ENCODE measurements around the gene MYO3B.

Gene MYO3B

DNA sequence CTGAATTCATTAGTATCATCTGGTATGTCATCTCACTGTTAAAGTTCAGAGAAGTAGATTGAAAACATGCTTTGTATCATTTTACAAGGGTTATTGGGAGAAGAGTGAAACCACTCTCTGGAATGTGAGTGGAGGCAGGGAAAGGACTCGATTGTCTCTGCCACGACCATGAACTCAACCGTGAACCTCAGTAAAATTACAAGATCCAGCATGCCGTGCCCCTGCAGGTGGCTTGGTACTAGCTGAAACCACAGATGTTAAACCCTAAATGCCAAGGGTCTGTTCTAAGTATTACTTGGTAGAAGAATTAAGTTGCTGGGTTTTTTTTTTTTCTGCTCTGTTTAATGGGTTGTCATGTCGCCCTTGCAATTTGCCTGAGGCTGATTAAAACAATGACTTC, 197.2 kb downstream of the MYO3B start:
- H3K27me3 ChIP-seq (ENCODE audit: control insufficient read depth, insufficient read depth, low read length): no peaks in the 10 kb centered on the region
- H3K4me1 ChIP-seq (ENCODE audit: control insufficient read depth, insufficient read depth, low read length): peaks cover 5% of the 10 kb centered on the region
- no peaks in the 10 kb centered on the region for H3K36me3 ChIP-seq (ENCODE audit: control insufficient read depth, insufficient read depth, low read length)
- no peaks in the 10 kb centered on the region for H3K9me3 ChIP-seq (ENCODE audit: control insufficient read depth, insufficient read depth, low read length)
- no peak overlapping the region for H3K9ac ChIP-seq (ENCODE audit: low read depth, low read length)
- H3K4me3 ChIP-seq (ENCODE audit: low read depth, low read length): no peak overlapping the region

DNA sequence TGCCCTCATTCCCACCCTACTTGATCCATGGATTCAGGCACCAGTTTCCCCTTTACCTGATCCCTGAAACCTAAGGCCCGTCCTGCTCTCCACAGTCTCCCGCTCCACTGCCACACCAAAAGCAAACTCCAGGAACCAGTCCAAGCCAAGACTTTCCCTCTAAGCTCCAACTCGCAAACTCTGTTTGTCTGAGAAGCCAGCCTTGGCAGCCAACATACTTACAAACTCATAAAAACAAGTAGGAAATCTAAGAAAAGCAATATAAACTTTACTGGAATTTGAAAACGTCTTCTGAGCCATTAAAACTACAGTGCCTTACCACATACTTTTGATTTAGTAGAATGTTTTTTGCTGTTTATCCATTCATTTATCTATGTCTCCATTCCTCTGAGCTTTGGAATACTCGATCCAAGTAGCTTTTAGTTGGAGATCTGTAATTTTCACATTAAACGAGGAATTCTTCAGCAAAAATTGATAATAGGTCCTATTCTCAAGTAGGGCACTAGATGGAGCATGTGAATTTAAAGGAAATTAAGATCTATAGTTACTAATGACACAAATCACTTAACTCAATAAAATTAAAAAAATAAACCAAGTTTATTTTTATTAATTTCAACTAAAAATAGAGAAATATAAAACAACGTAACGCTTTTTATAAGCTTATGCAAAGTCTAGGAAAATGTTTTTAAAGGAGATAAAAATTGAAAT, 199.7 kb downstream of the MYO3B start:
- no peak overlapping the region for H3K9ac ChIP-seq (ENCODE audit: low read depth, low read length)
- H3K4me3 ChIP-seq (ENCODE audit: low read depth, low read length): no peak overlapping the region
- no peaks in the 10 kb centered on the region for H3K9me3 ChIP-seq (ENCODE audit: control insufficient read depth, insufficient read depth, low read length)
- H3K27me3 ChIP-seq (ENCODE audit: control insufficient read depth, insufficient read depth, low read length): no peaks in the 10 kb centered on the region
- peaks cover 5% of the 10 kb centered on the region for H3K4me1 ChIP-seq (ENCODE audit: control insufficient read depth, insufficient read depth, low read length)
- no peaks in the 10 kb centered on the region for H3K36me3 ChIP-seq (ENCODE audit: control insufficient read depth, insufficient read depth, low read length)

DNA sequence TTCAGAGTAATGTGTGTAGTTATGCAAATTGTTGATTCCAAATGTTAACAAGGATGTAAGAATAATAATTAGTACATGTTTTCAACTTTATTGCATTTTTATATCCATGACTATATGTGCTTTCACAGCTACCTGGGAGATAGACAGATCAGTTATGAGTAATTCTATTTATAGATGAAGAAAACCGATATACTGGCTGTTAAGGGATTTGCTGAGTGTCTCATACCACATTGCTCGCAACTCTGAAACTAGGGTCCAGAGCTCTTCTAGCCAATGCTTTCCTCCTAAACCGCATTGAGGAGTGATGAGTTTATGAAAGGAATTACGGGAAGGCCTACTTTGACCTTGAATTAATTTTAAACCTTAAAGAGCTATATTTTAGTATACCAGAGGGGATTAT, 202.3 kb downstream of the MYO3B start:
- Histone ChIP-seq H3K27me3 (ENCODE audit: control insufficient read depth, insufficient read depth, low read length) (no peaks in the 10 kb centered on the region), H3K36me3 (ENCODE audit: control insufficient read depth, insufficient read depth, low read length) (no peaks in the 10 kb centered on the region), H3K9ac (ENCODE audit: low read depth, low read length) (no peak overlapping the region), H3K4me3 (ENCODE audit: low read depth, low read length) (no peak overlapping the region), H3K9me3 (ENCODE audit: control insufficient read depth, insufficient read depth, low read length) (no peaks in the 10 kb centered on the region), H3K4me1 (ENCODE audit: control insufficient read depth, insufficient read depth, low read length) (peaks cover under 1% of the 10 kb centered on the region)

DNA sequence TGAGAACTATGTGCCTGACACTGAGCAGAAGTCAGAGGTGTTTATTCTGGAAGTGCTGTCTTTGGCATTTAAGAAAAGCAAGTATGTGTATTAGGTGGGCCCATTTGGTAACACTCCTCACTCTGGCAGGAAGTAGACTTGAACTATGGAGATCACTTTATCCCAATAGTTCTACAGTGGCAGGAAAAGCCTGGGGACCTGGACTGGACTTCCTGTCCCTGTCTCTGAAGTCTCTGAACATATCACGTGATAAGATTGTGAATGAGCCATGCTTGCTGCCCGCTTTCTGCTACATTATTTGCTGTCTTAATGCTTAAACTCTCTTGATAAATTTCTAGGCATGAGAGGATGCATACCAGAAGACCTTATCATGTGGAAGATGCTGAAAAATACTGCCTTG, 203.7 kb downstream of the MYO3B start:
- H3K4me1 ChIP-seq (ENCODE audit: control insufficient read depth, insufficient read depth, low read length): no peaks in the 10 kb centered on the region
- no peaks in the 10 kb centered on the region for H3K9me3 ChIP-seq (ENCODE audit: control insufficient read depth, insufficient read depth, low read length)
- no peak overlapping the region for H3K4me3 ChIP-seq (ENCODE audit: low read depth, low read length)
- H3K36me3 ChIP-seq (ENCODE audit: control insufficient read depth, insufficient read depth, low read length): no peaks in the 10 kb centered on the region
- H3K27me3 ChIP-seq (ENCODE audit: control insufficient read depth, insufficient read depth, low read length): no peaks in the 10 kb centered on the region
- no peak overlapping the region for H3K9ac ChIP-seq (ENCODE audit: low read depth, low read length)

DNA sequence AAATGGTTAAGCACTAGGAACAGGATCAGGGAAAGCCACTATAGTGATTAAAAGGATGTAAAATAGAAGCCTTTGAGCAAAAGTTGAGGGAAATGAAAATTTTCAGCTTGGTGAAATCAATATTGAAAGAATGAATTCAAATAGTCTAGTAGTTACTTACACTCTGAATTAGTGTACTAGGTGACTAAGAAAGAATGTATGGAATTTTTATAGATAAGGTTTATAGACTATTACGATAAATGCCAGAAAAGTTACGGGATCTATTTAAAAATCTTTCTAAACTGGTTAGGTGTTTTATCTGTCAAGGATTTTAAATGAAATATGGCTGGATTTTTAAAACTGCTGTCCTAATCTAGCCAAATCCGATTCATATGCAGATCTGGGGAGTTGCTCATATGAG, 208.6 kb downstream of the MYO3B start:
- Histone ChIP-seq H3K9me3 (ENCODE audit: control insufficient read depth, insufficient read depth, low read length) (no peaks in the 10 kb centered on the region), H3K36me3 (ENCODE audit: control insufficient read depth, insufficient read depth, low read length) (no peaks in the 10 kb centered on the region), H3K27me3 (ENCODE audit: control insufficient read depth, insufficient read depth, low read length) (no peaks in the 10 kb centered on the region), H3K4me1 (ENCODE audit: control insufficient read depth, insufficient read depth, low read length) (no peaks in the 10 kb centered on the region), H3K9ac (ENCODE audit: low read depth, low read length) (no peak overlapping the region), H3K4me3 (ENCODE audit: low read depth, low read length) (no peak overlapping the region)

DNA sequence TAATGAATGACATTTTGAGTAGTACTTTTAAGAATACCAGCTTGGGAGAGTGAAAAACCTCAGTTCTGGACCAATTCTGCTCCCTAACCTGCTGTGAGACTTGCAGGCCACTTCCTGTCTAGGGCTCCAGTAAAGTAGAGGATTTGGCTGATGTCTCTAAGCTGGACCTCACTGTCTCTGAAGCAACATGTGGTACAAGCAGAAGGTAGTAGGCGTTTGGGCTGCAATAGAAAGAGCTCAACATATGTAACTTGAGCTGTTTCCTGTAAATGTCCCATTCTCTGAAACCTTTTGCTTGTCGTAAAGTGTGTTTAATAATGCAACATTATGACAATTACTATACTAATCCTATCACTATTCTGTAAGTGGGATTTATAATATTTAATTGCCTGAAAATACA, 213.1 kb downstream of the MYO3B start:
- no peak overlapping the region for H3K9ac ChIP-seq (ENCODE audit: low read depth, low read length)
- no peaks in the 10 kb centered on the region for H3K4me1 ChIP-seq (ENCODE audit: control insufficient read depth, insufficient read depth, low read length)
- H3K4me3 ChIP-seq (ENCODE audit: low read depth, low read length): no peak overlapping the region
- H3K9me3 ChIP-seq (ENCODE audit: control insufficient read depth, insufficient read depth, low read length): no peaks in the 10 kb centered on the region
- H3K27me3 ChIP-seq (ENCODE audit: control insufficient read depth, insufficient read depth, low read length): no peaks in the 10 kb centered on the region
- no peaks in the 10 kb centered on the region for H3K36me3 ChIP-seq (ENCODE audit: control insufficient read depth, insufficient read depth, low read length)

DNA sequence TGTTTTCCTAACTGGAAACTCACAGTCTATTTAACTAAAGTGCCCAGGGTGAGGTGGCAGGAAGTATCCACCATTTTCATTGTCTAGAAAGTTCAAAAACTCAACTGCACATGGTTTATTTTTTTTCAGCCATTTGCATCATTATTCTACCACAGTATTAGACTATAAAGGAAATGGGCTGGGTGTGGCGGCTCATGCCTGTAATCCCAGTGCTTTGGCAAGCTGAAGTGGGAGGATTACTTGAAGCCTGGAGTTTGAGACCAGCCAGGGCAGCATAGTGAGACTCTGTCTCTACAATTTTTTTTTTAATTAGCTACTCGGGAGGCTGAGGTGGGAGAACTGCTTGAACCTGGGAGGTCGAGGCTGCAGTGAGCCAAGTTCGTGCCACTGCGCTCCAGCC, 213.8 kb downstream of the MYO3B start:
- Histone ChIP-seq H3K4me1 (ENCODE audit: control insufficient read depth, insufficient read depth, low read length) (no peaks in the 10 kb centered on the region), H3K27me3 (ENCODE audit: control insufficient read depth, insufficient read depth, low read length) (no peaks in the 10 kb centered on the region), H3K36me3 (ENCODE audit: control insufficient read depth, insufficient read depth, low read length) (no peaks in the 10 kb centered on the region), H3K9me3 (ENCODE audit: control insufficient read depth, insufficient read depth, low read length) (no peaks in the 10 kb centered on the region), H3K9ac (ENCODE audit: low read depth, low read length) (no peak overlapping the region), H3K4me3 (ENCODE audit: low read depth, low read length) (no peak overlapping the region)

DNA sequence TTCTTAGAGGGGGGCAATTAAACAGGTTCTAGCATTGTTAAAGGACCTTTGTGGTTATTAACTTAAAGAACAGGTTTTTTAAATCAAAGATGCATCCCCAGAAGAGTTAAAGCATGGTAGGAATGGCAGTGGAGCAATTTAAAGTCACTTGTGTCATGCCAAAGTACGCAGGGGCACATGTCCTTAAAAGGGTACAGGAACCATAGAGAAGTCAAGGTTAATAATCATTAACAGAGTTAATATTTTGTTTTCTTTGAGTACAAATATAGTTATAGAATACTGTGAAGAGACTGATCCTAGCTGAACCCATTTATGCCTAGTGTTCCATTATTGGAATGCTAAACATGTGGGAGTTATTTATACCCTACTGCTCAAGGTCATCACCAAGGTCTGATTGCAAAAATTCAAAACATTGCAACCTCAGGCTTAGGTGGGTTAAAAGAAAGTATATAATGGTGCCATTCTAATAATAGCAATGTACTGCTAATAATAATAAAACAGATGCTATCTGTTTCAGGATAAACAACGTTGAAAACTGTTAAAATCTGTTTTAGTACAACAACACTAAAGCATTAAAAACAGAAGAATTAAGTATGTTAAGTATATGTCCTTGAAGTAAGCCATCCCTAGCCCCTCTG, 216.0 kb downstream of the MYO3B start:
- Histone ChIP-seq H3K27me3 (ENCODE audit: control insufficient read depth, insufficient read depth, low read length) (no peaks in the 10 kb centered on the region), H3K36me3 (ENCODE audit: control insufficient read depth, insufficient read depth, low read length) (no peaks in the 10 kb centered on the region), H3K9me3 (ENCODE audit: control insufficient read depth, insufficient read depth, low read length) (no peaks in the 10 kb centered on the region), H3K9ac (ENCODE audit: low read depth, low read length) (no peak overlapping the region), H3K4me3 (ENCODE audit: low read depth, low read length) (no peak overlapping the region), H3K4me1 (ENCODE audit: control insufficient read depth, insufficient read depth, low read length) (no peaks in the 10 kb centered on the region)

DNA sequence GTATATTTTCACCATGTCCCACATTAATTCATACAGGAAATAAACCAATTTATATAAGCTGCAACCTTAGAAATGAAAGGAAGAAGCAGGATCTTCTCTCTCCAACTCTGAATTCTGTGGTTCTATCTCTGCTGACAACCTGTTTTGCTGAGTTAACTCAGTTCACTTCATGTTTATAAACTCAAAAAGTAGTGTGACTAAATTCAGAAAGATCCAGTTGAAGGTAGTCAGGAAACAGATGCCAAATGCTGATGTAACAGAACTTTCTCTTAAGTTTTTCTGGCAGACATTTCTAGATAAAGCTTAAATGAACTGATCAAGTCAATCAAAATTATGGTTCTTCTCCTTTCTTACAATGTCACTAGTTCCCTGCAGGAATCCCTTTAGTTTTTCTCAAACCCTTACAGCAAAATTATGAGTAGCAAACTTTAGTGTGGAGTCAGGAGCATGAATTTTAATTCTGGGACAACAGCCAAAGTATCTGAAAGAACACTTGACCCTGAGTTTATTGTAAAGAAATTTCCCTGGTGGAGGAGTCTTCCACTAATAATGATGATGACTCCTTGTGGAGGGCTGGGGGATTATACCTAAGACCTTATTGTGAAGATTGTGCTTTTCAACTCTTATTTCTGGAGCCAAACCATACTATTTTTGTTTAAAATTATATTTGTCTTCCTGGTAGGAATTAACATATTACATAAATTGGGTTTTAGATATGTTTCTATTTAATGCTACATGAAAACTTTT, 216.9 kb downstream of the MYO3B start:
- Histone ChIP-seq H3K4me1 (ENCODE audit: control insufficient read depth, insufficient read depth, low read length) (no peaks in the 10 kb centered on the region), H3K9me3 (ENCODE audit: control insufficient read depth, insufficient read depth, low read length) (no peaks in the 10 kb centered on the region), H3K4me3 (ENCODE audit: low read depth, low read length) (no peak overlapping the region), H3K27me3 (ENCODE audit: control insufficient read depth, insufficient read depth, low read length) (no peaks in the 10 kb centered on the region), H3K36me3 (ENCODE audit: control insufficient read depth, insufficient read depth, low read length) (no peaks in the 10 kb centered on the region), H3K9ac (ENCODE audit: low read depth, low read length) (no peak overlapping the region)

DNA sequence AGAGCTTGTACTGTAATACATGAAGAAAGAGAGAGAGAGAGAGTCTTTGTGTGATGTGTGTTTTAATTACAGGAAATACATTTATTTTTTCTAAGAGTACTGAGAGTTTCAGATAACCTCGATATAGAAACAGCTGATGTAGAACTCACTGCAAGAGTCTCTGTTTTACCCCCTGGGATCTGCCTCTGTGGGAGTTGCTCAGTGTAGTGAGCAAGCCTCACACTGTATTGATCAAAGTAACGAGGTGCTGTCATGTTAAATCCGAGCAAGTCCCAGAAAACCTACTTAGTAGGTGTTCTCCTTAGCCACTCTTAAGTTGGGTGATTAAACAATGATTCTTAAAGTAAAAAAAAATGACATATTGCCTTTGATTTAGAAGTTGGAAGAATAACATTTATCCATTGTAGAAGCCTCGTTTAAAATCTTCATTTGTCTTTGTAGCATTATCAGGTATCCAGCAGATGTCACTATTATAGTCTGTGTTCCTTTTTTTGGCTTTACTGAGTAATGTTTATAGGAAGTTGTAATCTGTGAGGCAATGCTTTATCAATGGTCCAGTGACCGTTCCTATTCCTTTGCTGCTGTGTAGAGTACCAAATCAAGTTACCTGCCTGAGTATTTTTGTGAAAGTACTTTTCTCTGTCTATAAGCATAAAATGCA, 219.0 kb downstream of the MYO3B start:
- H3K27me3 ChIP-seq (ENCODE audit: control insufficient read depth, insufficient read depth, low read length): no peaks in the 10 kb centered on the region
- no peak overlapping the region for H3K4me3 ChIP-seq (ENCODE audit: low read depth, low read length)
- no peak overlapping the region for H3K9ac ChIP-seq (ENCODE audit: low read depth, low read length)
- H3K4me1 ChIP-seq (ENCODE audit: control insufficient read depth, insufficient read depth, low read length): no peaks in the 10 kb centered on the region
- H3K36me3 ChIP-seq (ENCODE audit: control insufficient read depth, insufficient read depth, low read length): no peaks in the 10 kb centered on the region
- no peaks in the 10 kb centered on the region for H3K9me3 ChIP-seq (ENCODE audit: control insufficient read depth, insufficient read depth, low read length)

DNA sequence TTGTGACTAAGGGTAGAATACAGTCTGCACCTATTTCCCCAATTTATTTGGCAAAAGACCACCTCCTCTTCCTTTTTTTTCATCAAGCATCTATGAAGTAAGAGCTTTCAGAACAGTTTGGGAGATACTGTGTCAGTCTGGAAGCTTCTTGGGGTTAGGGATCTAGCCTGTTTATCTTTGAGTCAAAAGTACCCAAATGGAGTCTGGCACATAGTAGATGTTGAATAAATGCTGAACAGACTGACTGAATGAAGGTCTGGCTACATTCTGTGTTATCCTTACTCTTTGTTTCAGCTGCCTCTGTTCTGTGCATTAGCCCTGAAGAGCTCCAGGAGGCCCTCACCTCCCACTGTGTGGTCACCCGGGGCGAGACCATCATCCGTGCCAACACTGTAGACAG, 223.2 kb downstream of the MYO3B start:
- Histone ChIP-seq H3K27me3 (ENCODE audit: control insufficient read depth, insufficient read depth, low read length) (no peaks in the 10 kb centered on the region), H3K4me1 (ENCODE audit: control insufficient read depth, insufficient read depth, low read length) (no peaks in the 10 kb centered on the region), H3K9ac (ENCODE audit: low read depth, low read length) (no peak overlapping the region), H3K36me3 (ENCODE audit: control insufficient read depth, insufficient read depth, low read length) (no peaks in the 10 kb centered on the region), H3K9me3 (ENCODE audit: control insufficient read depth, insufficient read depth, low read length) (no peaks in the 10 kb centered on the region), H3K4me3 (ENCODE audit: low read depth, low read length) (no peak overlapping the region)

Data from iPS-15b (cell line).